ENCODE data around the gene RNF144B.

Gene RNF144B

DNA sequence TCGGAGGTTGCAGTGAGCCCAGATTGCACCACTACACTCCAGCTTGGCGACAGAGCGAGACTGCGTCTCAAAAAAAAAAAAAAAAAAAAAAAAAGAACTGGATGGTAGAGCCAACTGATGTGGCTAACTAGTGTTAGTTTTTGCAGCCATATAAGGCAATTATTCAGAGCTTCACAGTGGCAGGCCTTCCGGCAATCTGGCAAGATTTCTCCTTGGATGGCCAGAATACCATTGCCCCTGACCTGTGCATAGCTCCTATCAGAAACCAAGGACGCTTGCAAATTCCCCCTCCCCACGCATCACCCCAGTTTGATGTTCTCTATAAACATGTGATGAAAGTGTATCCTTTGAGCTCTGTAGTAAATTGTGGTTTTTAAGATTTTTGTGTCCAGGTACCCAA lies 127.0 kb downstream of the RNF144B start:
- TF ChIP-seq, protein P1, sequence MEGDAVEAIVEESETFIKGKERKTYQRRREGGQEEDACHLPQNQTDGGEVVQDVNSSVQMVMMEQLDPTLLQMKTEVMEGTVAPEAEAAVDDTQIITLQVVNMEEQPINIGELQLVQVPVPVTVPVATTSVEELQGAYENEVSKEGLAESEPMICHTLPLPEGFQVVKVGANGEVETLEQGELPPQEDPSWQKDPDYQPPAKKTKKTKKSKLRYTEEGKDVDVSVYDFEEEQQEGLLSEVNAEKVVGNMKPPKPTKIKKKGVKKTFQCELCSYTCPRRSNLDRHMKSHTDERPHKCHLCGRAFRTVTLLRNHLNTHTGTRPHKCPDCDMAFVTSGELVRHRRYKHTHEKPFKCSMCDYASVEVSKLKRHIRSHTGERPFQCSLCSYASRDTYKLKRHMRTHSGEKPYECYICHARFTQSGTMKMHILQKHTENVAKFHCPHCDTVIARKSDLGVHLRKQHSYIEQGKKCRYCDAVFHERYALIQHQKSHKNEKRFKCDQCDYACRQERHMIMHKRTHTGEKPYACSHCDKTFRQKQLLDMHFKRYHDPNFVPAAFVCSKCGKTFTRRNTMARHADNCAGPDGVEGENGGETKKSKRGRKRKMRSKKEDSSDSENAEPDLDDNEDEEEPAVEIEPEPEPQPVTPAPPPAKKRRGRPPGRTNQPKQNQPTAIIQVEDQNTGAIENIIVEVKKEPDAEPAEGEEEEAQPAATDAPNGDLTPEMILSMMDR (IDR thresholded peaks at IDR 0.05; ENCODE audit: control insufficient read depth, insufficient read depth, low read depth, low read length, missing control alignments), result no peak
- no peak overlapping the region for H3K4me3 ChIP-seq (ENCODE audit: control insufficient read depth, low read depth, low read length)
- no peak for DNase-seq (ENCODE audit: low read depth)

DNA sequence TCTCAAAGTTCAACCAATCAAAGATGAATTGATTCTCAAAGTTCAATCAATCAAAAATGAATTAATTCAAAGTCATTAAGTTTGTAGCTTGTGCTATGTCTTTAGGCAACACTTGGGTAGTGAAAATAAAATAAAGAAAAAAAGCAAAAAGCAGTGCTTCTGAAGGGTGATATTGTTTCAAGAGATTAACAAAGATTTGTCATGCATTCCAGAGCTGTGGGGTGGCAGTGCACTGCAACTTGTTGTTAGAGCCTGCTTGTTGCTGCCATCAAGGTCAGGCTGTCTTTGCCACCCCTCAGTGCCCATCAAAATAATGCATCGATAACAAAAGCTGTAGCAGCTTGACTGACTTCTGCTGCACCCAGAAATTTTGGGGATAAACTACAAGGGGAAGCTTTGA lies 128.6 kb downstream of the RNF144B start:
- no peak overlapping the region for H3K4me3 ChIP-seq (ENCODE audit: control insufficient read depth, low read depth, low read length)
- no peak for DNase-seq (ENCODE audit: low read depth)
- TF ChIP-seq, protein P1 (IDR thresholded peaks at IDR 0.05; ENCODE audit: control insufficient read depth, insufficient read depth, low read depth, low read length, missing control alignments), result no peak

Data from AG09309 (cell line).